ENCODE results near the gene PSMA8.

DNA sequence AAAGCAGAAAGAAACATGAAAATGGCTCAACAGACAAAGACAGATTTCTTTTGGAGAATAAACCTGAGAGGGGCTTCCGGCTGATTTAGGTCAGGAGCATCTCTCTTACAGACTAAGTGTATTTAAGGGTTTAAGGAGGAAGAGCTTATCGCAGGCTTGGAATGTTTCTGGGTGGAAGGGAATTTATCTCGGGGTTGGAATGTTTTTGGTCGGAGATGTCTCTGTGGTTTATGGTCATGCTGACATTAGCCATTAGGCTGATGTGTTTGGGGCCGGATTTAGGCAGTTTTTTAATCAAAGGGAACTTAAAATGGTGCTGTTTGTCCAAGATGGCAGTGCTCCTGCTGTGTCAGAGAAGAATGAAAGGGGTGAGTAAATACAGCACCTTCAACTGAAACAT is 14.4 kb upstream of the PSMA8 start:
- TF ChIP-seq E2F4 (CRISPR knock-in tag; IDR thresholded peaks at IDR 0.05; ENCODE audit: borderline replicate concordance, low read depth): no peak
- TF ChIP-seq ATF2 (CRISPR knock-in tag; IDR thresholded peaks at IDR 0.05; ENCODE audit: borderline replicate concordance, low read depth): no peak
- TF ChIP-seq, protein P1, sequence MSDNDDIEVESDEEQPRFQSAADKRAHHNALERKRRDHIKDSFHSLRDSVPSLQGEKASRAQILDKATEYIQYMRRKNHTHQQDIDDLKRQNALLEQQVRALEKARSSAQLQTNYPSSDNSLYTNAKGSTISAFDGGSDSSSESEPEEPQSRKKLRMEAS (CRISPR knock-in tag; IDR thresholded peaks at IDR 0.05): no peak
- TF ChIP-seq CTCF (IDR thresholded peaks at IDR 0.05): no peak
- TF ChIP-seq SMAD3 (CRISPR knock-in tag; IDR thresholded peaks at IDR 0.05; ENCODE audit: borderline replicate concordance): no peak
- no peak for TF ChIP-seq ZNF423 (CRISPR knock-in tag; IDR thresholded peaks at IDR 0.05)
- TF ChIP-seq JUN (CRISPR knock-in tag; IDR thresholded peaks at IDR 0.05): no peak
- TF ChIP-seq, protein P2, sequence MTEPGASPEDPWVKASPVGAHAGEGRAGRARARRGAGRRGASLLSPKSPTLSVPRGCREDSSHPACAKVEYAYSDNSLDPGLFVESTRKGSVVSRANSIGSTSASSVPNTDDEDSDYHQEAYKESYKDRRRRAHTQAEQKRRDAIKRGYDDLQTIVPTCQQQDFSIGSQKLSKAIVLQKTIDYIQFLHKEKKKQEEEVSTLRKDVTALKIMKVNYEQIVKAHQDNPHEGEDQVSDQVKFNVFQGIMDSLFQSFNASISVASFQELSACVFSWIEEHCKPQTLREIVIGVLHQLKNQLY (CRISPR knock-in tag; IDR thresholded peaks at IDR 0.05): no peak
- TF ChIP-seq, protein P3, sequence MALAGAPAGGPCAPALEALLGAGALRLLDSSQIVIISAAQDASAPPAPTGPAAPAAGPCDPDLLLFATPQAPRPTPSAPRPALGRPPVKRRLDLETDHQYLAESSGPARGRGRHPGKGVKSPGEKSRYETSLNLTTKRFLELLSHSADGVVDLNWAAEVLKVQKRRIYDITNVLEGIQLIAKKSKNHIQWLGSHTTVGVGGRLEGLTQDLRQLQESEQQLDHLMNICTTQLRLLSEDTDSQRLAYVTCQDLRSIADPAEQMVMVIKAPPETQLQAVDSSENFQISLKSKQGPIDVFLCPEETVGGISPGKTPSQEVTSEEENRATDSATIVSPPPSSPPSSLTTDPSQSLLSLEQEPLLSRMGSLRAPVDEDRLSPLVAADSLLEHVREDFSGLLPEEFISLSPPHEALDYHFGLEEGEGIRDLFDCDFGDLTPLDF (CRISPR knock-in tag; IDR thresholded peaks at IDR 0.05): no peak
- no peak for TF ChIP-seq E2F5 (CRISPR knock-in tag; IDR thresholded peaks at IDR 0.05)
